K562 (cell line): ENCODE data around the gene CCL19. TPM values are rescaled to one million over a fixed set of nuclear protein-coding genes. Genes with fewer than 3 reads are reported as not detected.
A peak's percentile ranks its signal among the peaks of the same experiment; 100 is the strongest.

ENCODE experiments used
- ARNT ChIP-seq, 2 experiments: fragments of 450-650 bp; IDR thresholded peaks; 2 replicates each; pipeline ENCODE4 v1.6.1; 2016; ENCODE audit warnings: mild to moderate bottlenecking in 1 of 2
- BRD9 ChIP-seq: fragments of 450-650 bp; IDR thresholded peaks from 2 replicates; pipeline ENCODE4 v1.6.1; 2018; ENCODE audit warnings: low read depth; ENCODE audit not compliant: partially characterized antibody
- GATAD2B ChIP-seq: fragments of 450-650 bp; IDR thresholded peaks from 2 replicates; pipeline ENCODE4 v1.6.1; 2017; ENCODE audit warnings: mild to moderate bottlenecking, borderline replicate concordance
- NCOA1 ChIP-seq: fragments of 450-650 bp; IDR thresholded peaks from 2 replicates; pipeline ENCODE4 v1.6.1; 2016; ENCODE audit warnings: low read depth
- PRPF4 ChIP-seq: fragments of 200-400 bp; formaldehyde crosslinking; IDR thresholded peaks from one replicate; pipeline ENCODE4 v1.6.1; 2017; ENCODE audit warnings: low read length, low read depth, mild to moderate bottlenecking; ENCODE audit not compliant: insufficient read depth, poor library complexity, severe bottlenecking
- RBM15 ChIP-seq: fragments of 200-400 bp; formaldehyde crosslinking; IDR thresholded peaks from 2 replicates; pipeline ENCODE4 v1.6.1; 2018; ENCODE audit warnings: mild to moderate bottlenecking, low read length, moderate library complexity; ENCODE audit not compliant: insufficient read depth
- SMARCA5 ChIP-seq: fragments of 450-650 bp; IDR thresholded peaks from 2 replicates; pipeline ENCODE4 v1.6.1; 2016
- ZNF274 ChIP-seq: IDR thresholded peaks from 2 replicates; pipeline ENCODE4 v1.6.1; 2011; ENCODE audit warnings: low read depth, mild to moderate bottlenecking, low read length, moderate library complexity, borderline replicate concordance
- ZNF316 ChIP-seq: fragments of 450-650 bp; IDR thresholded peaks from 2 replicates; pipeline ENCODE4 v1.6.1; 2016
- ZNF77 ChIP-seq: fragments of 250-450 bp; sonication (Bioruptor Pico); IDR thresholded peaks from 2 replicates; pipeline ENCODE4 v1.5.0; 2020
- polyA plus RNA-seq, 8 experiments: library from polyadenylated mRNA; depleted of rRNA in 4 of 8; stranded (reverse) in 5 of 8; unstranded in 3 of 8; fragments of >200 nt; fragmentation: Nextera tagmentation in 2 of 8; fragmentation: Illumina TruSeq in 1 of 8; extraction: Ambion mirVana in 2 of 8; extraction: Trizol in 1 of 8; gene quantifications; 2 replicates each; pipeline versions ENCODE4 v1.2.1 to v1.2.3, GENCODE V29; 2011 to 2014; ENCODE audit warnings: inconsistent platforms in 1 of 8, missing spikeins in 1 of 8
- total RNA-seq, 7 experiments: library from RNA; depleted of rRNA in 6 of 7; stranded (reverse); fragments of >200 nt in 6 of 7; fragmentation: Illumina TruSeq in 2 of 7; extraction: Trizol in 2 of 7; gene quantifications; 2 replicates each; pipeline versions ENCODE4 v1.2.1 to v1.2.3, GENCODE V29; 2011 to 2021; ENCODE audit warnings: low replicate concordance in 1 of 7
- TF ChIP-seq, protein P1 (sequence below): fragments of 250-450 bp; sonication (Bioruptor Pico); IDR thresholded peaks from 2 replicates; pipeline ENCODE4 v1.9.0; 2021; ENCODE audit warnings: mild to moderate bottlenecking
- TF ChIP-seq, protein P2 (sequence below): sonication (generic); formaldehyde crosslinking; IDR thresholded peaks from 2 replicates; pipeline ENCODE4 v1.8.1; 2022; ENCODE audit warnings: missing genetic modification reagents
- TF ChIP-seq, protein P3 (sequence below): fragments of 250-450 bp; sonication (Bioruptor Pico); IDR thresholded peaks from 2 replicates; pipeline ENCODE4 v1.5.0; 2022; ENCODE audit warnings: mild to moderate bottlenecking
- TF ChIP-seq, protein P4 (sequence below), 2 experiments: fragments of 450-650 bp in 1 of 2; sonication (generic) in 1 of 2; formaldehyde crosslinking in 1 of 2; IDR thresholded peaks; 2 replicates each; pipeline versions ENCODE4 v1.7.1 to v1.9.0; 2016 to 2022; ENCODE audit warnings: inconsistent platforms in 1 of 2, mild to moderate bottlenecking in 1 of 2, missing genetic modification reagents in 1 of 2

The CCL19 gene
- total and polyA plus RNA-seq, 9 of the 15 experiments (the other 6 are each of a cell fraction or from before 2014, with no cell fraction given), result not detected

DNA sequence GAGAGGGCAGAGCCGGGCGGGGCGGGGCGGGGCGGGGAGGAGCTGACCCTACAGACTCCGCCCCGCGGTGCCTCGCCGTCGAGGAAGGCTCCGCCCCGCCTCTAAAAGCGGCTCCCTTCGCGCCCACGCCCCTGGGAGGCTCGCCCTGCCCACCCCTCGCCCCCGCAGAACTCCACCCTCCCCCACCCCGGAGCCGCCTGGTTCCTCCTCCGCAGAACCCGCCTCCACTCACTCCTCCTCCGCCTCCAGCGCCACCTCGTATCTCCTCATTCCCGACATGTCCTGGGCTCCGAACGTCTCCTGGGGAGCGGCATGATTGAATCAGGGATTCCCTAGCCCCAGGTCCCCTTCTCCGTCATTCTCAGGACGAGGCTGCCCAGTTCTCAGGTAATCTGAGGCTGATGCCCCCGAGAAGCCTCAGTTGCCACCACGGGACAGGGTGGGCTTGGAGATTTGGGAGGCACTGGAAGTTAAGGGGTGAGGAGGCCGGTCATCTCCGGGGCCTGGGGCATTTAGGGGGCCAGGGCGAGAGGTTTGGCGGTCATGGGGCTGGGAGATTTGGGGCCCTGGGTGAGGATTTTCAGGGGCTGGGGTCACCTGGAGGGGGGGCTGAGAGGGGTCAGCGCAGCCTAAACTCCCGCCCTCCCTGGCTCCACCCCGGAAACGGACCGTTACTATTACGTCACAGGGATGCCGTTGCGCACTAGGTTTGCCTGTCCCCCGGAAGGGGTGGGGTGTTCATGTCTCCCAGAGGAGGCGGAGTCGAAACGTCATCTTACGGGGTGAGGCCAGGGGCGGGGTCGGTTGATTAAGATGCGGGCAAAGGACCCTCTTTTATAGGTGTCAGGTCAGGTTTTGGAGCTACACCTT lies 25.5 kb downstream of the CCL19 start (continued):
- TF ChIP-seq SMARCA5, result peak; percentile 68
- no peak for TF ChIP-seq PRPF4
- TF ChIP-seq ARNT (IDR thresholded peaks at IDR 0.05), result peak in 1 of 2 experiments; percentile 66; a peak in 1 of 4 replicates
- TF ChIP-seq ZNF316, result no peak
- TF ChIP-seq, protein P1, sequence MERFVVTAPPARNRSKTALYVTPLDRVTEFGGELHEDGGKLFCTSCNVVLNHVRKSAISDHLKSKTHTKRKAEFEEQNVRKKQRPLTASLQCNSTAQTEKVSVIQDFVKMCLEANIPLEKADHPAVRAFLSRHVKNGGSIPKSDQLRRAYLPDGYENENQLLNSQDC (CRISPR knock-in tag), result no peak
- no peak for TF ChIP-seq RBM15
- no peak for TF ChIP-seq ZNF274
- TF ChIP-seq ZNF77 (CRISPR knock-in tag), result no peak
- TF ChIP-seq GATAD2B, result 0 out of 2 replicates have a peak, but pooled peaks have one; percentile 39
- TF ChIP-seq, protein P2, sequence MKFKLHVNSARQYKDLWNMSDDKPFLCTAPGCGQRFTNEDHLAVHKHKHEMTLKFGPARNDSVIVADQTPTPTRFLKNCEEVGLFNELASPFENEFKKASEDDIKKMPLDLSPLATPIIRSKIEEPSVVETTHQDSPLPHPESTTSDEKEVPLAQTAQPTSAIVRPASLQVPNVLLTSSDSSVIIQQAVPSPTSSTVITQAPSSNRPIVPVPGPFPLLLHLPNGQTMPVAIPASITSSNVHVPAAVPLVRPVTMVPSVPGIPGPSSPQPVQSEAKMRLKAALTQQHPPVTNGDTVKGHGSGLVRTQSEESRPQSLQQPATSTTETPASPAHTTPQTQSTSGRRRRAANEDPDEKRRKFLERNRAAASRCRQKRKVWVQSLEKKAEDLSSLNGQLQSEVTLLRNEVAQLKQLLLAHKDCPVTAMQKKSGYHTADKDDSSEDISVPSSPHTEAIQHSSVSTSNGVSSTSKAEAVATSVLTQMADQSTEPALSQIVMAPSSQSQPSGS (CRISPR knock-in tag), result no peak
- TF ChIP-seq BRD9, result peak; percentile 75
- TF ChIP-seq, protein P3, sequence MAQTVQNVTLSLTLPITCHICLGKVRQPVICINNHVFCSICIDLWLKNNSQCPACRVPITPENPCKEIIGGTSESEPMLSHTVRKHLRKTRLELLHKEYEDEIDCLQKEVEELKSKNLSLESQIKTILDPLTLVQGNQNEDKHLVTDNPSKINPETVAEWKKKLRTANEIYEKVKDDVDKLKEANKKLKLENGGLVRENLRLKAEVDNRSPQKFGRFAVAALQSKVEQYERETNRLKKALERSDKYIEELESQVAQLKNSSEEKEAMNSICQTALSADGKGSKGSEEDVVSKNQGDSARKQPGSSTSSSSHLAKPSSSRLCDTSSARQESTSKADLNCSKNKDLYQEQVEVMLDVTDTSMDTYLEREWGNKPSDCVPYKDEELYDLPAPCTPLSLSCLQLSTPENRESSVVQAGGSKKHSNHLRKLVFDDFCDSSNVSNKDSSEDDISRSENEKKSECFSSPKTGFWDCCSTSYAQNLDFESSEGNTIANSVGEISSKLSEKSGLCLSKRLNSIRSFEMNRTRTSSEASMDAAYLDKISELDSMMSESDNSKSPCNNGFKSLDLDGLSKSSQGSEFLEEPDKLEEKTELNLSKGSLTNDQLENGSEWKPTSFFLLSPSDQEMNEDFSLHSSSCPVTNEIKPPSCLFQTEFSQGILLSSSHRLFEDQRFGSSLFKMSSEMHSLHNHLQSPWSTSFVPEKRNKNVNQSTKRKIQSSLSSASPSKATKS, result no peak
- peak; percentile 85; the same call in 1 of the 2 replicates for TF ChIP-seq NCOA1
- TF ChIP-seq, protein P4, sequence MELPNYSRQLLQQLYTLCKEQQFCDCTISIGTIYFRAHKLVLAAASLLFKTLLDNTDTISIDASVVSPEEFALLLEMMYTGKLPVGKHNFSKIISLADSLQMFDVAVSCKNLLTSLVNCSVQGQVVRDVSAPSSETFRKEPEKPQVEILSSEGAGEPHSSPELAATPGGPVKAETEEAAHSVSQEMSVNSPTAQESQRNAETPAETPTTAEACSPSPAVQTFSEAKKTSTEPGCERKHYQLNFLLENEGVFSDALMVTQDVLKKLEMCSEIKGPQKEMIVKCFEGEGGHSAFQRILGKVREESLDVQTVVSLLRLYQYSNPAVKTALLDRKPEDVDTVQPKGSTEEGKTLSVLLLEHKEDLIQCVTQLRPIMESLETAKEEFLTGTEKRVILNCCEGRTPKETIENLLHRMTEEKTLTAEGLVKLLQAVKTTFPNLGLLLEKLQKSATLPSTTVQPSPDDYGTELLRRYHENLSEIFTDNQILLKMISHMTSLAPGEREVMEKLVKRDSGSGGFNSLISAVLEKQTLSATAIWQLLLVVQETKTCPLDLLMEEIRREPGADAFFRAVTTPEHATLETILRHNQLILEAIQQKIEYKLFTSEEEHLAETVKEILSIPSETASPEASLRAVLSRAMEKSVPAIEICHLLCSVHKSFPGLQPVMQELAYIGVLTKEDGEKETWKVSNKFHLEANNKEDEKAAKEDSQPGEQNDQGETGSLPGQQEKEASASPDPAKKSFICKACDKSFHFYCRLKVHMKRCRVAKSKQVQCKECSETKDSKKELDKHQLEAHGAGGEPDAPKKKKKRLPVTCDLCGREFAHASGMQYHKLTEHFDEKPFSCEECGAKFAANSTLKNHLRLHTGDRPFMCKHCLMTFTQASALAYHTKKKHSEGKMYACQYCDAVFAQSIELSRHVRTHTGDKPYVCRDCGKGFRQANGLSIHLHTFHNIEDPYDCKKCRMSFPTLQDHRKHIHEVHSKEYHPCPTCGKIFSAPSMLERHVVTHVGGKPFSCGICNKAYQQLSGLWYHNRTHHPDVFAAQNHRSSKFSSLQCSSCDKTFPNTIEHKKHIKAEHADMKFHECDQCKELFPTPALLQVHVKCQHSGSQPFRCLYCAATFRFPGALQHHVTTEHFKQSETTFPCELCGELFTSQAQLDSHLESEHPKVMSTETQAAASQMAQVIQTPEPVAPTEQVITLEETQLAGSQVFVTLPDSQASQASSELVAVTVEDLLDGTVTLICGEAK (IDR thresholded peaks at IDR 0.05), result peak; percentile 91
- TF ChIP-seq, protein P4 (CRISPR knock-in tag; IDR thresholded peaks at IDR 0.05), result no peak
